Stomach (tissue), 4 donors: ENCODE measurements around the gene CERT1.

ENCODE experiments used
- EP300 ChIP-seq: sonication (generic); formaldehyde crosslinking; IDR thresholded peaks from one replicate; pipeline ENCODE4 v1.6.1; 2017; ENCODE audit warnings: antibody characterized with exemption
- POLR2A ChIP-seq, 4 donors: fragments of 450-650 bp; IDR thresholded peaks; one replicate each; pipeline ENCODE4 v1.6.1; 2016; ENCODE audit warnings: antibody characterized with exemption in 4 of 4, control low read depth in 2 of 4, mild to moderate bottlenecking in 1 of 4, moderate library complexity in 1 of 4
- POLR2AphosphoS5 ChIP-seq, 3 donors: sonication (generic); formaldehyde crosslinking; IDR thresholded peaks; one replicate each; pipeline ENCODE4 v1.6.1; 2016; ENCODE audit warnings: antibody characterized with exemption in 3 of 3
- TF ChIP-seq, protein P1 (sequence below), 7 experiments: fragments of 450-650 bp in 4 of 7; fragments of 200-600 bp in 3 of 7; sonication (generic) in 3 of 7; IDR thresholded peaks; one replicate each; pipeline ENCODE4 v1.5.1; 2016 to 2019; ENCODE audit warnings: antibody characterized with exemption in 7 of 7, control low read depth in 2 of 7, mild to moderate bottlenecking in 1 of 7

GRCh38 chr5:75523275-75523674 is 11.8 kb upstream of the CERT1 start:
- TF ChIP-seq, protein P1, sequence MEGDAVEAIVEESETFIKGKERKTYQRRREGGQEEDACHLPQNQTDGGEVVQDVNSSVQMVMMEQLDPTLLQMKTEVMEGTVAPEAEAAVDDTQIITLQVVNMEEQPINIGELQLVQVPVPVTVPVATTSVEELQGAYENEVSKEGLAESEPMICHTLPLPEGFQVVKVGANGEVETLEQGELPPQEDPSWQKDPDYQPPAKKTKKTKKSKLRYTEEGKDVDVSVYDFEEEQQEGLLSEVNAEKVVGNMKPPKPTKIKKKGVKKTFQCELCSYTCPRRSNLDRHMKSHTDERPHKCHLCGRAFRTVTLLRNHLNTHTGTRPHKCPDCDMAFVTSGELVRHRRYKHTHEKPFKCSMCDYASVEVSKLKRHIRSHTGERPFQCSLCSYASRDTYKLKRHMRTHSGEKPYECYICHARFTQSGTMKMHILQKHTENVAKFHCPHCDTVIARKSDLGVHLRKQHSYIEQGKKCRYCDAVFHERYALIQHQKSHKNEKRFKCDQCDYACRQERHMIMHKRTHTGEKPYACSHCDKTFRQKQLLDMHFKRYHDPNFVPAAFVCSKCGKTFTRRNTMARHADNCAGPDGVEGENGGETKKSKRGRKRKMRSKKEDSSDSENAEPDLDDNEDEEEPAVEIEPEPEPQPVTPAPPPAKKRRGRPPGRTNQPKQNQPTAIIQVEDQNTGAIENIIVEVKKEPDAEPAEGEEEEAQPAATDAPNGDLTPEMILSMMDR (IDR thresholded peaks at IDR 0.05): no peak
- TF ChIP-seq POLR2A (IDR thresholded peaks at IDR 0.05) (no peak), POLR2AphosphoS5 (IDR thresholded peaks at IDR 0.05) (no peak), EP300 (no peak)
